ENCODE measurements around the gene HILPDA. TPM values are rescaled to one million over a fixed set of nuclear protein-coding genes. Genes with fewer than 3 reads are reported as not detected.

The HILPDA gene
- total and polyA plus RNA-seq, 2 donors (not counting 3 experiments of a cell fraction or from before 2014, with no cell fraction given) = 14.4 to 21.7 TPM

GRCh38 chr7:128437426-128438332, 18.0 kb upstream of the HILPDA start:
- no peaks in the 10 kb centered on the region for H3K9me1 ChIP-seq (replicated peaks; ENCODE audit: control insufficient read depth, extremely low read depth, insufficient read depth, low read length)
- no peak overlapping the region for H3K9ac ChIP-seq (replicated peaks; ENCODE audit: extremely low read depth, insufficient read depth, low read length)
- H2AFZ ChIP-seq (ENCODE audit: low read depth, low read length) = no peak overlapping the region
- no peaks in the 10 kb centered on the region for H3K4me1 ChIP-seq (ENCODE audit: control insufficient read depth, extremely low read depth, insufficient read depth, low read length)
- dilution Hi-C loops (cut with MboI; ENCODE audit: extremely low pct_ligation_motif_present, low sequenced_read_pairs) (no loop called here), intact Hi-C loops (cut with micrococcal nuclease) (no loop called here)
- no peaks in the 10 kb centered on the region for H3K79me2 ChIP-seq (ENCODE audit: control insufficient read depth, insufficient read depth, low read length)
- DNase-seq (ENCODE audit: low read depth, low spot score) (no peak), FAIRE-seq (no peak)
- no peaks in the 10 kb centered on the region for H4K20me1 ChIP-seq (replicated peaks; ENCODE audit: control insufficient read depth, extremely low read depth, insufficient read depth, low read length)
- TF ChIP-seq MYC (IDR thresholded peaks at IDR 0.05; ENCODE audit: low read depth, low read length) (no peak), MAX (IDR thresholded peaks at IDR 0.05; ENCODE audit: insufficient read depth, insufficient read length) (no peak), EZH2 (IDR thresholded peaks at IDR 0.05; ENCODE audit: borderline replicate concordance, low read depth, low read length, severe bottlenecking) (no peak), CTCF (IDR thresholded peaks at IDR 0.05; ENCODE audit: extremely low read depth in 1 of 2, insufficient read depth in 1 of 2, low read depth in 1 of 2, low read length in 2 of 2) (no peak), GATA2 (IDR thresholded peaks at IDR 0.05; ENCODE audit: insufficient read depth, insufficient read length, low read depth, low read length) (no peak), FOS (IDR thresholded peaks at IDR 0.05; ENCODE audit: borderline replicate concordance, insufficient read depth, low read length) (no peak), POLR2AphosphoS5 (IDR thresholded peaks at IDR 0.05; ENCODE audit: insufficient read depth, low read depth, low read length) (no peak)
- H3K4me2 ChIP-seq (ENCODE audit: insufficient read depth, low read length) = no peak overlapping the region
- H3K36me3 ChIP-seq (ENCODE audit: control insufficient read depth in 2 of 2, extremely low read depth in 1 of 2, insufficient read depth in 2 of 2, low read length in 2 of 2) = no peaks in the 10 kb centered on the region
- CTCF ChIA-PET = interaction anchor here (4.9 to 20.8 kb wide), 2 partner anchors 11 to 23 kb away, joined by 39 to 632 read pairs; no protein-coding TSS in a partner anchor
- H3K27me3 ChIP-seq (ENCODE audit: control insufficient read depth in 2 of 2, insufficient read depth in 2 of 2, low read length in 2 of 2) = peaks cover 12% of the 10 kb centered on the region in 2 experiments
- no TSS peak for BruUV-seq (replicated peaks)
- H3K9me3 ChIP-seq (replicated peaks; ENCODE audit: control insufficient read depth, insufficient read depth, low read length) = no peaks in the 10 kb centered on the region
- H3K27ac ChIP-seq (ENCODE audit: insufficient read depth, low read depth, low read length) = no peak overlapping the region
- no peak overlapping the region for H3K4me3 ChIP-seq (replicated peaks in 1 of 3; ENCODE audit: insufficient read depth in 1 of 3, low read depth in 1 of 3, low read length in 3 of 3)
- POLR2A ChIA-PET = no interaction called here

Measured in endothelial cell of umbilical vein (primary cell).